HT1080 (cell line): ENCODE data around the gene CCDC148. TPM values are rescaled to one million over a fixed set of nuclear protein-coding genes. Genes with fewer than 3 reads are reported as not detected.
"Not testable (repeated sequence)": the region's sequence is repeated elsewhere in the genome, so short reads cannot be mapped to it uniquely, and the experiment has no call there.

Source experiments
- DNase-seq: peaks from one replicate; pipeline ENCODE4 v3.0.0-alpha.2; 2015; ENCODE audit warnings: low read depth
- total RNA-seq: library from RNA; depleted of rRNA; stranded (reverse); fragments of >200 nt; shearing (Covaris generic); gene quantifications from 2 replicates; pipeline ENCODE4 v1.2.3, GENCODE V29; 2014

The CCDC148 gene
- total RNA-seq, 1 experiment from 2014 or later: 0.39 TPM

DNA sequence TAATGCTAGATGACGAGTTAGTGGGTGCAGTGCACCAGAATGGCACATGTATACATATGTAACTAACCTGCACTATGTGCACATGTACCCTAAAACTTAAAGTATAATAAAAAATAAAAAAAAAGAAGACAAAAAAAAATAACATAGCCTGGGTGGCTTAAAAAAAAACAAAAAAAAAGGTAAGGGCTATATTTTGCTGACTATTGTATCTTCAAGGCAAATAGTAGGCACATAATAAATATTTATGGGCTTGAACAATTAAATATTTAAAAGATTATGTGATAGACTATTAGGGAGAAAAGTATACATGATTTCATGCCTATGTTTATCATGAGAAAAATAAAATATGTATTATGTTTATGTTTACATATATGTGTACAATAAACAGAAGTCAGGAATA is 99.4 kb downstream of the CCDC148 start:
- no peak for DNase-seq

DNA sequence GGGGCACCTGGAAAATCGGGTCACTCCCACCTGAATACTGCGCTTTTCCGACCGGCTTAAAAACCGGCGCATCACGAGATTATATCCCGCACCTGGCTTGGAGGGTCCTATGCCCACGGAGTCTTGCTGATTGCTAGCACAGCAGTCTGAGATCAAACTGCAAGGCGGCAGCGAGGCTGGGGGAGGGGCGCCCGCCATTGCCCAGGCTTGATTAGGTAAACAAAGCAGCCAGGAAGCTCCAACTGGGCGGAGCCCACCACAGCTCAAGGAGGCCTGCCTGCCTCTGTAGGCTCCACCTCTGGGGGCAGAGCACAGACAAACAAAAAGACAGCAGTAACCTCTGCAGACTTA is 105.1 kb downstream of the CCDC148 start:
- DNase-seq: not testable (repeated sequence)

DNA sequence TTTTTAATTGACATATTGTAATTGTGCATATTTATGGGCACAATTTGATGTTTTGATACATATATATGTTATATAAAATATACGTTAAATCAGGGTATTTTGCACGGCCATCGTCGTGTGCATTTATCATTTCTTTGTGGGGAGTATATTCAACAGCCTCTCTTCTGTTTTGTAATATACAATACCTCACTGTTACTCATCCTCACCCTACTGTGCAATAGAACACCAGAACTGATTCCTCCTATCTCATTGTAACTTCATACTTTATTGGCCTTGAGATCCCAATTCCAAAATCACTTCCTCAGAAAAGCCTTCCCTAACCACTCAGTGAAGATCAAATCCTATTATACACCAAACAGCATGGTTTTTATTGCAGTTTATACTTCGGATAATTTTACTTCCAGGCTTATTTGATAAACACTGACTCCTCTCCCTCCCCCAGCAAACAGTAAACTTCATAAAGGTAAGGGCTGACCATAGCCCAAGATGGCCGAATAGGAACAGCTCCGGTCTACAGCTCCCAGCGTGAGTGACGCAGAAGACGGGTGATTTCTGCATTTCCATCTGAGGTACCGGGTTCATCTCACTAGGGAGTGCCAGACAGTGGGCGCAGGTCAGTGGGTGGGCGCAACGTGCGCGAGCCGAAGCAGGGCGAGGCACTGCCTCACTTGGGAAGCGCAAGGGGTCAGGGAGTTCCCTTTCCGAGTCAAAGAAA is 105.6 kb downstream of the CCDC148 start:
- DNase-seq: not testable (repeated sequence)

DNA sequence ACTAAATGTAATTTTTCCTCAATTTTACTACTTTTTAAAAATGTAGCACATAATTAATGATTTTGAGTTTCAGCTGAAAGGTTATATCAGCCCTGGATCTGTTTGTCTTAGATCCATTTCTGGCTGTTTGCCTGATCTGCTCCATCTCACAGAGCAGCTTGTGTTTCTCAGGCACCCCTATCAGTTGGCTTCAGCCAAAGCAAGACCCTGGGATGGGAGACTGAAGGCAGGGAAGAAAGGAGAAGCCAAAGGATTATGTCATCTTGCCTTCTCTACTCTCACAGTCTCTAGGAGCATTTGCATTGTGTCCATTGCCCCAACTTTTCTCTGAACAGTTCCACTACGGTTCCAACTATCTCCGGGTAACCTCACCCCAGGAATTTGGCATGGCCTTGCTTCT is 110.5 kb downstream of the CCDC148 start:
- no peak for DNase-seq

DNA sequence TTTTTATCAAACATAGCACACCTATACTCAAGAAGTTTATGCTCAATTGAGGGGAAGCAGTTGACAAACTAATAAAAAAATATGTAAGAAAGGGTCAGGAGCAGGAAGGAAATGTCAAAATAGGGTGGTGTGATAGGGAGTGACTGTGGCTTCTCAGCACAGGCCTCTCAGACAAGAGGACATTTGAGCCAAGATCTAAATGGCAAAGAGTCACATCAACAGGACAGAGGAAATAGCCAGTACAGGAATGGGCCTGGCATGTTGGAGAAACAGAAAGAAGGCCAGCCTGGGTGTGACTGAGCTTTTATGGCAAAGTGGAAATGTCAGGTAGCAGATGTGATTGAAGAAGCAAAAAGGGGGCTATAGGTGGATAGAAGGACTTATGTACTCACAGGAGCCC is 117.0 kb downstream of the CCDC148 start:
- DNase-seq: no peak

DNA sequence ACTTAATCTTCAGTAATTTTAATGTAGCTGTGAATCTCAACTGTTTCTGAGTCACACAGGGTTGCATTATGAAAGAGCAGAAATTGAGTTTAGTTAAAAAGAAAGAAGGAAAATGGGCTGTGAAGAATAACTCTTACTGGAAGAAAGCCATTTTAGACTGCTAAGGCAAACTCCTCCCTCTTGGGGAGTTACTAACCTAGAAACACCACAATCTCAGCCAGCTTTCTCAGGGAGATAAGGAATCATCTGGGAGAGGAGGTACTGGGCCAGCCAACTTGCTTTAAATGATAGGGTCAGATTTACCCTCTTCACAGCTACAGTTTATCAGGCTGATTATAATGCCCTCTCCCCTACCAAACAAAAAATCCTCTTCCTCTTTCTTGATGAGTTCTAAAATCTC is 119.5 kb downstream of the CCDC148 start:
- DNase-seq: no peak

DNA sequence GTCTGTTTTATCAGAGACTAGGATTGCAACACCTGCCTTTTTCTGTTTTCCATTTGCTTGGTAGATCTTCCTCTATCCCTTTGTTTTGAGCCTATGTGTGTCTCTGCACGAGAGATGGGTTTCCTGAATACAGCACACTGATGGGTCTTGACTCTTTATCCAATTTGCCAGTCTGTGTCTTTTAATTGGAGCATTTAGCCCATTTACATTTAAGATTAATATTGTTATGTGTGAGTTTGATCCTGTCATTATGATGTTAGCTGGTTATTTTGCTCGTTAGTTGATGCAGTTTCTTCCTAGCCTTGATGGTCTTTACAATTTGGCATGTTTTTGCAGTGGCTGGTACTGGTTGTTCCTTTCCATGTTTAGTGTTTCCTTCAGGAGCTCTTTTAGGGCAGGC is 124.8 kb downstream of the CCDC148 start:
- DNase-seq: not testable (repeated sequence)

DNA sequence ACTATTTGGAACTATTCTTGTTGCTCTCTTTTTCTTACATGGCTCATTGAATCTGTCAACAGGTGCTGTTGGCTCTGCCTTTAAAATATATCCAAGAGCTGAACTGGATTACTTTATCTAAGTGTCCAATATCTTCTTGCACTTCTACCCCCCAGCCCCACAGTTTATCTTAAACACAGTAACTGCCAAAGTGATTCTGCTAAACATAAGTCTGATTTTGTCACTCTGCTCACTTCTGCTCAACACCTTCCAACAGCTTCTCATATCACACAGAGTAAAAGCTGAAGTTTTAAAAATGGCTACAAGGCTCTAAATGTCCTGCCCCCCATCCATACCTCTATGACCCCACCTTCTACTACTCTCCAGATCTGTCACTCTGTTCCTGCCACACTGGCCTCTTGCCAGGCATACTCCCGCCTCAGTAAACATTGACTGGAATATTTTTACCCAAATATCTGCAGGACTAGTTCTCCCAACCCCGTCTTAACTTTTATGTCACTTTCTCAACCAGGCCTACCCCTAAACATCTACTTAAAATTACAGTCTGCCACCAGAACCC is 130.7 kb downstream of the CCDC148 start:
- no peak for DNase-seq

DNA sequence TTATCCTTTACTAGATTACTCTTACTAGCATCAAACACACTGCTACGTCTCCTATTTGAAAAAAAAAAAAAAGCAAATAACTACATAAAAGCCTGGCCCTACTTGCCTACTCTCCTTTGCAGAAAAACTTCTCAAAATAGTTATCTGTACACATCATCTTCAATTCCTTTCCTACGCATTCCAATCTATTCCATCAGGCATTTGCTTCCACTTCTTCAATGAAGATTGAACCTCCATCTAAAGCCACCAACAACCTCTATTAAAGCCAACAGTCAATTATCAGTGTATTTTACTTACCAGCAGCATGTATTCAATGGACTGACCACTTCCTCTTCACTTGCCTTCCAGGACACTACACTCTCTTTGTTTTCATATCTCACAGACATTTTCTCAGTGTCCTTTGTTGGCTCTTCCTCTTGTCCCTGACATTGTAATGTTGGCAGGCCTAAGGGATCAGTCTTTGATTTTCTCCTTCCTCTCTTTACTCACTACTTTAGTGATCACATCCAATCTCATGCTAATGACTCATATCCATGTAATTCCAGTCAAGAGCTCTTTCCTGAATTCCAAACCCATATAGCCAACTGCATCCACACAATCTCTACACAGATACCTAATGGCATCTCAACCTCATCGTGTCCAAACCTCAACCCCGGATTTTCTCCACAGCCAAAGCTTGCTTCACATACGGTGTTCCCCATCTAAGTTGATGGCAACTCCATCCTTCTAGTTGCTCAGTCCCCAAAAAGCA is 131.3 kb downstream of the CCDC148 start:
- peak; percentile 89 for DNase-seq

DNA sequence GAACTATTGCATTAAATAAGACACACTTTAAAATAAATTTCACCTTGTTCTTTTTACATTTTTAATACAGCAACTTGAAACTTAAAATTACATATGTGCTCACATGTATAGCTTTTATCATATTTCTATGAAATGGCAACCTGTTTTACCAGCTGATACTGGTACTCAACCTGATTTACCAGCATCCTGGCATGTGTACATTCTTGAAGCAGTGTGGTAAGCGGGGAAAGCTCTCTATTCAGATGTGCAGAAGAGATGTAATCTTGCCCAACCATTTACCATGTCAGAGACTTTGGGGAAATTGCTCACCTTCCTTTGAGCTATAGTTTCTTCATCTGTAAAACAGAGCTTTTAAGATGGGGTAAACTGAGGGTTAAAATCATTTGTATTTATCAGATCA is 133.2 kb downstream of the CCDC148 start:
- no peak for DNase-seq

DNA sequence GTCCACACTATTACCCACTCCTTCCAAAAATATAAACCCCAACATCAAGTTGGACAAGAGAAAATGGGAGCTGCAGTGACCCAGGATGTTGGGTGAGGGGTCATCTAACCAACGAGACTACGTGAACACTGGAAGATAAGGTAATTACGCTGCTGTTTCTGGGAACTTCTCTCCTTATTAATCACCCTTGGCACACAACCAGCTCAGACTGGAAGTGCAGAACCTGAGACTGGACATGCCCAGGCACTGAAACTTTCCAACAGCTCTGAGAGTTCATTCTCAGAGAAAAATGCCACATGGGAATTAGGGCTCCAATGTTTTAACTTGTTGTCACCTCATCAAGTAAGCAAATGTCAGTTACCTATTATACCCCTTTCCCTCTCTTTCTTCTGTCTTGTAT is 135.3 kb downstream of the CCDC148 start:
- peak; percentile 72 for DNase-seq

DNA sequence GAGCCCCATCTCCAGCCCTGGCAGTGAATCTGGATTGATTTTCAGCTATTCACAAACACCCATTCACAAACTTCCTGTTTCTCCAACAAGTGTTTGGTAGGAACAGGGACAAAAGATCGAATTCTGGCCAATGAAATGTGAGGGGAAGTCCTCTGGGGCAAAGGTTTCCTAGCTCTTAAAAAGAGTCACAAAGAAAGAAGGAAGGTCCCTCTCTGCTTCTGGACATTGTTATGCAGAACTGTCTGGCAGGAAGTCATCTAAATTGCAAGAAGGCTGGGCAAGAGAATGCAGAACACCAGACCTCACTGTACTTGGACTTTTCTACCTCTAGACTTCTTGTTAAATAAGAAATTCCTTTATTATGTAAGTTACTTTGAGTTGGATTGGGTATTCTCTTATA is 137.3 kb downstream of the CCDC148 start:
- DNase-seq: no peak

DNA sequence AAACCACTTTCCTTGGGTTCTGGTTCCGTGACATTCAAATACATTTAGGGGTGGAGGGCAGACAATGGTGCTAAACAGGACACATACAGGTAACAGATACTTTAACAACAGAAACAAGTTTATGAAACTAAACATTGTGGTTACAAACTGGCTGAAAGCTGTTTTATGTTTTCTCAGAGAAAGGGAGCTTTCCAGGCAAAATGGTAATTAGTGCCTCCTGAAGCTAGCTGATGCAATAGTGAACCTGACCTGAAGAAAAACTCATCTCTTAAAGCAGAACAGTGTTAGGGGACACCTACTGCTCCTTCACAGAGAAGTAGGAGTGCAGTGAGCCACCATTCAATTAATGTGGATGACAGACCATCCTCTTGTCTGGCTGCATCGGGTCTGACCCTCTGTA is 138.9 kb downstream of the CCDC148 start:
- no peak for DNase-seq

DNA sequence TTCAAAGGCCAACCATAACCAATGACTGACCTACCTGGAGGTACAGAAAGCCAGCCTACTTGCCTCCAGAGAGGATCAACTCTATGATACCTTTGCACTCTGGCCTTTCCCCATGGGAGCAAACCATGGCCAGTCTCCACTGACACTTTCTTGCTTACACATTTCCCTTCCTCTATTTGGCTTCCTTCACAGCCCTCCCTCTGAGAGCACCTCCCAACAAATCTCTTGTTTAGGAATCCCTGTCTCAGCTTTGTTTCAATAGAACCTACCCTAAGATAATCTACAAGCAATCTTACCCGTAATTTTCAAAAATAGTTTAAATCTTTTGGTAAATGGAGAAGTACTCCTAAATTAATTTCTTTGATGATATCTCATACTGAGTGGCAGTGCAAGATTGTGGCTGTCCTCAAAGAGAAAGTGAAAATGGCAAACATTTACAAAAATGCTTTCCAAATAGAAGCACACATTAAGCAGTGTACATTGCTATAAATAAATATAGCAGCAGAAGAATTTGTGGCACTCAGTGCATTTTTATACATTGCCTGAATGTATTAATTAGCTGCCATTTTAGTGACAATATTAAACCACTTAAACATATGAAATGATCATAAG is 140.6 kb downstream of the CCDC148 start:
- DNase-seq: no peak

DNA sequence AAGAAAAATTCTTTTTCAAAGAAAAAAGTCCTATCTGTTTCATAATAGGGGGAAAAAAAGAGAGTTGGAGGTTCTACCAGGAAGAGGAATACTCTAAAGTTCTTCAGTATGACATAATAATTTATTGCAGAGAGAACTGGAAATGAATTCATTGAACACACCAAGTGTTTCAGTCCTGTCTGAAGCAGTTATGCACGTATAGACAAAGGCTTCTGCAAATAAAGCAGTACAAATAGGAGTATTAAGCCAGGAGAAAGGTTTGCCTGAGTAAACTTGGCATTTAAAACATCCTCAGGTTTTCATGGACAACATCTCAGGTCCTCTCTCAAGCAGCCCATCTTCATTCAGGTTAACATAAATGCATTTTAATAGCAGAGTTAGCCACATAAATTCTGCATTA is 141.6 kb downstream of the CCDC148 start:
- no peak for DNase-seq

DNA sequence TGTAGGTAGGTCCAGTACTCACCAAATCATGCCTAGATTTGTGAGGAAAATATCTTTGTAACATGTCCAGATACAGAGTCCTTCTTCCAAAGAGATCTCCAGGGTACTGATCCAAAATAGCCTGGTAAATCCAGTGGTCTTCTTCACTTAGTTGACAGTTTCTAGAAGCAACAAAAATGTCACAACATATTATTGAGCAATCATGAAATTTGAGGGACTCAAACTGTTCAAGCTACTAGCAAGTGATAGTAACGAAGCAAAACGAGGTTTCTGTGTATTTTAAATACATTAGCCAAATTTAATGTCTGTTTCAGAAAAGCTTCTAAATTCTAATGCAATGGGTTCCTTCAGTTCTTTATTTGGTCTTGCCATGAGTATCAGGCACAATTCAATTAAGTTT is 142.8 kb downstream of the CCDC148 start:
- no peak for DNase-seq

DNA sequence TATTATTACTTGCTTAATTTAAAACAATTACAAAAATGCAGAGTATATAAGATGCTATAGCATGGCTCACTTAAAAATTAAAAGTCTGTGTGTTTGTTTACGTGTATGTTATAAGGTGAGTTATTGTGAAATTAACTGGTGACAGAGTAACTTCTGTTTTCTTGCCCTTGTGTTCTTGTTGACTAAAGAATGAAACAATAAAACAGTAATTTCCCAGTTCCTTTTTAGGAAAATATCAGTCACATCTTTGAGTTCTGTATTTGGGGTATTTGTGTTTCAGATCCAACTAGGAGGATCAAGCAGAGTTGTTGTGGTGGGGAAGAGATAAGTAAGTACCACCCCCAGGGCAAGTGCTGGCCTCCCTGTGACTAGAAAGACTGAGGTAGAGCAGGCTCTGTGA is 143.6 kb downstream of the CCDC148 start:
- DNase-seq: no peak

DNA sequence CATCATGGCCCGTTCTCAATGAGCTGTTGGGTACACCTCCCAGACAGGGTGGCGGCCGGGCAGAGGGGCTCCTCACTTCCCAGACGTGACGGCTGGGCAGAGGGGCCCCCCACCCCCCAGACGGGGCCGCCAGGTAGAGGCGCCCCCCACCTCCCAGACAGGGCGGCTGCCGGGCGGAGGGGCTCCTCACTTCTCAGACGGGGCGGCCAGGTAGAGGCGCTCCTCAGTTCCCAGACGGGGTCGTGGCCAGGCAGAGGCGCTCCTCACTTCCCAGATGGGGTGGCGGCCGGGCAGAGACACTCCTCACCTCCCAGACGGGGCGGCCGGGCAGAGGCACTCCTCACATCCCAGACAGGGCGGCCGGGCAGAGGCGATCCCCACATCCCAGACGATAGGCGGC is 146.1 kb downstream of the CCDC148 start:
- not testable (repeated sequence) for DNase-seq

DNA sequence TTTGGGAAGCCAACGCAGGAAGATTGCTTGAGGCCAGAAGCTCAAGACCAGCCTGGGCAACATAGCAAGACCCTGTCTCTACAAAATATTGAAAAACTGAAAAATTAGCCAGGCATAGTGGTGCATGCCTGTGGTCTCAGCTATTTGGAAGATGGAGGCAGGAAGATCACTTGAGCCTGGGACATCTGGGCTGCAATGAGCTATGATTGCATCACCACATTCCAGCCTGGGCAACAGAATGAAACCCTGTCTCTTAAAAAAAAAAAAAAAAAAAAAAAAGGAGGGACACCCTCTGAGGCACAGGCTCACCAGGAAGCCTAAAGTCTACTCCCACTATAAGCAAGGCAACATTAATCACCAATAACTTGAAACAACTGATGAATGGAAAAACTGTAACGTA is 151.1 kb downstream of the CCDC148 start:
- peak; percentile 38 for DNase-seq

DNA sequence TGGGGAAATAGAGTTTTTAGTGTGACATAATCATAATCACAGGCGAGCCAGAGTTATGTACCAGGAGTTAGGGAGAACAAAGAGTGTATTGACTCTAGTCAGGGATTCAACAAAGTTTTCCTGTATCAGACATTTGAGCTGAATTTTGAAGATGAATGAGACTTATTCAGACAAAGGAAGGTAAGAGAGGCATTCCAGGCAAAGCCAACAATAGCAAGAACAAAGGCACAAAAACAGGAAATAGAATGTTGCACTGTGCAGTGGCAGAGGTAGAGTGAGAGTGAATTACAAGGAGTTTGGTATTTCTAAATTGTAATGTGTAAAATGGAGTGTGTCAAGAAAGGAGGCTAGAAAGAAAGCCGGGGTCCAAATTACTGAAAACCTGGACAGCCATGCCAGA is 156.2 kb downstream of the CCDC148 start:
- DNase-seq: no peak

DNA sequence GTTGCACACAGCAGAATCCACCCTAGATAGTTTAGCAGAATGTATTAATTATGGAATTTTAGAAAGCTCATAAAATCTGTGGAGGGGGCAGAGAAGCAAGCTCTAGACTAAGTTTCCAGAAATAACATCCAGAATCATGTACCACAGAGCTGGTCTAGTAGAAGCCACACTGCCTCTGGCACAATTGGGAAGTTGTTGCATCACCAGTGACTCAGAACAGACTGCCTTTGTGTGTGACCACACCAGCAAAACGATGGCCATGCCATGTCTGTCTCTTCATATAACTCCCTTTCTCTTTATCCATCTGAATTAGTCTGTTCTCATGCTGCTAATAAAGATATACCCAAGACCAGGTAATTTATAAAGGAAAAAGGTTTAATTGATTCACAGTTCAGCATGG is 158.9 kb downstream of the CCDC148 start:
- peak; percentile 70 for DNase-seq

DNA sequence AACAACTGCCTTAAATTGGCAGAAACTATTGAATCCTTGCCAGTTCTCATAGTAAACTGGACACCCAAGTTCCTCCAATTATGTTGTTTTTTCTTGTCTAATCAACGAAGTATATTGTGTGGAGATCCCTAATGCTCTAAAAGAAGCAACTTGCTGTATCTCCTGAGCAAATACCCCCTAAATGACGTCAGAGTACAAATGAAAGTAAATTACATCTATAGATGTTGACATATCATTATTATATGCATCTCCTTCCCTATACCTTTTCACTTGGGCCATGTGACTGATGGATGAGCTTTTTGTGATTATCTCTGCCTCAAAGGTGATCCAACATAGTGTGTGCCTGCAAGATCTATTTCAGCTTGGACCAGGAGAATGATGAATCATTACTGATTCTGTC is 159.4 kb downstream of the CCDC148 start:
- no peak for DNase-seq
